GM18511 (cell line): ENCODE data around the gene SEMA6D.
A peak's percentile ranks its signal among the peaks of the same experiment; 100 is the strongest.

Source experiments
- ATAC-seq: cut with Tn5 transposase; IDR thresholded peaks from one replicate; pipeline ENCODE4 v1.9.1; 2021; ENCODE audit warnings: mild to moderate bottlenecking, moderate library complexity; ENCODE audit not compliant: unreplicated experiment

Gene SEMA6D

DNA sequence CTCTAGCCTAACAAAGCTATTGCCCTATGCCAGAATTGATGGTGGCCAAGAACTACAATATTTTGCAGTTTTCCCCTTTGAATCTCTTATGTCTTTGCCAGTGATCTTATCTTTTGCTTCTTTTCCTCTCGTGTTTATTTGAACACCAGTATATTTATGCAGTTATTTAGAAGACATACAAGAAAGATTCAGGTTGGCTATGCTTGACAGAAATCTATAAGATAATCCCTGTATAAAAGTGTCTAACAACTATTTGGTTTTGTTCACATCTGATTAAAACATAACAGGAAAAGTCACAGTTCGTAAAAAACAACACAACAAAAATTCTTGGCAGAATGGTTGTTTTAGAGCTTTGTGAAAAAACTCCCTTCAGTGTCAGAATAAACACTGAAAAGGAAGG, 63.7 kb downstream of the SEMA6D start:
- no peak for ATAC-seq

DNA sequence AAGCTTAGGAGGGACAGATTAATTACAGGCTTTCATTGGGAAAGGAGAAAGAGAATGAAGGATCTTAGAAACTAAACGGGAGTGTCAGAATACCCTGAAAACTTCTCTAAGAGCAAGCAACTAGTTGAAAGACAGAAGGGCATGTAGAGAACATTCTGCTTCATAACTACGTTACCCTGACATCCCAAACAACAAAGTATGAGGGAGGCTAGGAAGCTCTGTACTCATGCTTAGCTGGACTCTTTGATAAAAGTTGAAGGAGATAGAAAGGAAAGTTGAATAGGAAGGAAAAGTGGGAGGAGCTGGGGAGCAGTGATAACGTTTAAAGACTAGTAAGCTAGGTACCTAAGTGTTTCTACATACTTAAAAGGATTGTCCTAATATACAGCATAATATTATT, 64.2 kb downstream of the SEMA6D start:
- ATAC-seq = no peak

DNA sequence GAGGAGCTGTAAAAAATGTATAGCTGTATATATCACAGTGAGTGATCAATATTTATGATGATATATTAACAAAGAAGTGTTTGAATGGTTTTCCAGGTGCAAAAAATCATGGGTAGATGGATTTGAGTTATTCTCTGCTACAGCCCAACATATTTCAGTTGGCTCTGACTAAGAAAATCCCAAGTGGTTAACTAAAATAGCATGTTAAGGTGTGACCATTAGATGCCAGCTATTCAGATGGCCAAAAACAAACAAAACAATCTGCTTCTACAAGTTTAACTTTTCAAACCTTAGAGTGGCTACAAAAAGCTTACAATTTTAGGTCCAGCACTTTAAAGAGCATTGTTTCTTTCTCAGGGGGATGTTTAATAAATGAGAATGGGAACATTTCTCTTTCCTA, 67.5 kb downstream of the SEMA6D start:
- no peak for ATAC-seq

DNA sequence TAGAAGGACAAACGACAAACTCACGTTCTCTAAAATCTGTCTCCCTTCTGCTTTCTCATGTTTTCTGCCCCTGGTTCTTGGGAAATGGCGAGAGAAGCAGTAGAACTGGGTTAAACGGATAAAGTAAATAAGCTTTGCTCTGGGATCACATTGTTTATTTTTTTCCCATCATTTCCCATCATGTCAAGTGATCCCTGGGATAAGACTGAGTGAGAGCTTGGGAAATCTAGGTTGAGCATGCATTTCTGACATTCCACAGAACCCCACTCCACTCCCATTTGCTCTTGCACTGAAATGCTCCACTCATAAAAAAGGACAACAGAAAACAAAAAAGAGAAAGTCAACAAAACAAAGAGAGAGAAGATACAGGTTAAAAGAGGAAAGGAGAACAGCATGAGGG, 69.1 kb downstream of the SEMA6D start:
- no peak for ATAC-seq

DNA sequence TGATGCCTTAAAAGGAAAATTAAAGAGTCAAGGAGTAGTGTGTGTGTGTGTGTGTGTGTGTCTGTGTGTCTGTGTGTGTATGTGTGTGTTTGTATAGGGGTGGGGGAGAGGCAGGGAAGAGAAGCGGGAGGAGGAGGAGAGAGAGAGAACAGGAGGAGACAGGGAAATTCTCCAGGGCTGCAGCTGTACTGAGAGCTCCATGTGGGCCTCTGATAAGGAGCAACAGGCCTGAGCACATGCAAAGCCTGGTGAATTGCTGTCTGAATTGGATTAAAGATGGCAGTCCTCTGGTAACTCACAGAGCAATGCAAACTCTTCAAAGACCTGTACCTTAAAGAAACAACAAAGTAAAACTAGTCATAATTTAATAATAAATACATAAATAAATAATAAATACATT, 70.6 kb downstream of the SEMA6D start:
- no peak for ATAC-seq

DNA sequence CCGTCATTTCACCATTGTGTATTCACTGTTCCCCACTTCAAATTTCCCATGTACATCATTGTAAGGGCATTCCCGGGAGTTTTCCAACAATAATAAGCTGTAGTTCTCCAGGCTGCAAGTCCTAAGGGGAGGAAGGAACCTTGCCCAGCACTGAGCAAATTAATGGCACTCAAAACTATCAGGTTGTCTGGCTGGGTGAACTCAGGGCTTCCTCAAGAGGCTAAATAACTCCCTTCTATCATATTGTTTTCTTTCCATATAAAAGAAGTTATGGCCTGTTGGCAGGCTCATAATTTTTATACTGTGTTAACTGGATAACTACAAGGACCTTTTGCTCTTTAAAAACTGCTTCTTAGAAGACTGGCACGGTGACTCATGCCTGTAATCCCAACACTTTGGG, 71.4 kb downstream of the SEMA6D start:
- no peak for ATAC-seq

DNA sequence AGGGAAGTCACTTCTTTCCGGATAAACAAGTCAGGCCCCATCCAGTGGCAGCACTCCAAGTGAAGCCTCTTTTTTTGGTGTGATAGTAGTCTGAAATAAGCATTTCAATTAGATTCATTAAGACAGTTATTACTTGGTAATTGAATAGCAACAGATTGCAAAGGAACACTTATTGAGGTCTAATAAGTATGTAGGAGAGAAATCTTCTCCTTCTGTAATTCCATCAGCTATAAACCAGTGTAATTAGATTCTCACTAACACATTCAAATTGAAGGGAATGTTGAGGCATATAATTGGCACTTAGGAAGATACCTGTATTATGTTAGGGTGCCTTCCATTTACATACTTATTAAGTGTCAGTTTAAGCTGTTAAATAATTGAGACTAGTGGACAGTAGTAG, 73.9 kb downstream of the SEMA6D start:
- ATAC-seq = no peak

DNA sequence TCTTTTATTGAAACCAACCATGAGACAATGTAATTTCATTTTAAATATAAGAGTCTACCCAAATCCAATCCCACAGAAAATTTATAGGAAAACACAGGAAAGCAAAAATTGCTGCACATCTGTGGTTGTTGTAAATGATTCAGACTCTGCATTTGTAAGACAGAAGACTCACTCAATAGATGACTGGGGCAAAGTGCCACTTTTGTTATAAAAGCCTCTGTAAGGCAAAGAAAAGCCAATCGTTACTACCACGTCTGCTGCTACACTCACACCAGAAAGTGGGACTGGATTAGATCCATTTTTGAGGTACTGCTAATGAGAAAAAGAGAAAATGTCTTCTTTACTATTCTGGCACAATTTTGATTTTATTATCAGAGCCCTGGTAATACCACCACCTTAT, 74.9 kb downstream of the SEMA6D start:
- ATAC-seq = no peak

DNA sequence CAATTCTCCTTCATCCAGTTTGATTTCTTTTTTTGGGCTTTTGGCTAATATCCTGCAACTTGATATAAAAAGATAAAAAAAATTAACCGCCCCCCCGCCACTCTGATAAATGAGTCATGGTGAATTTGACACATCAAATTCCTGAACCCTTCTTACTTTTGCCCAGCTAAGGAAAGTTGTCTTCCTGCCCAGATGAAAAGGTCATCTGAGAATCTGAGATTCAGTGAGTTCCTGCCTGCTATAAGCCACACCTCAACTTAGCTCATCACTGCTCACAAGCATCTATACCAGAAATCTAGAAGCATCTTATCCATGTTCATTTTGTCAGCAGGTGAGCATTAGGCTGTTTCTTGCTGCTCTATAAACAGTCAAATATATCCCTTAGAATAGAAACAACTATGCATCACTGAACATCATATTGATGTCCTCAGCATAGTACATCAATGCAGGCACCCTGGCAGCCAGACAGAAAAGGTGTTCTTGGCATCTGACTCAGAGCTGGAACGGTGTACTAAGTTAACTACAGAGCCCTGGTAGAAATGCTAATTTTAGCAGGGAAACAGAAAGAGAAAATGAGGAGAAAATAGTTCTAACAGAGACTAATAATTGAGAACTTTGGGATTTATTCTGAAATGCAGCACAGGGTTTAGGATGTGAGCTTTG, 77.1 kb downstream of the SEMA6D start:
- no peak for ATAC-seq

DNA sequence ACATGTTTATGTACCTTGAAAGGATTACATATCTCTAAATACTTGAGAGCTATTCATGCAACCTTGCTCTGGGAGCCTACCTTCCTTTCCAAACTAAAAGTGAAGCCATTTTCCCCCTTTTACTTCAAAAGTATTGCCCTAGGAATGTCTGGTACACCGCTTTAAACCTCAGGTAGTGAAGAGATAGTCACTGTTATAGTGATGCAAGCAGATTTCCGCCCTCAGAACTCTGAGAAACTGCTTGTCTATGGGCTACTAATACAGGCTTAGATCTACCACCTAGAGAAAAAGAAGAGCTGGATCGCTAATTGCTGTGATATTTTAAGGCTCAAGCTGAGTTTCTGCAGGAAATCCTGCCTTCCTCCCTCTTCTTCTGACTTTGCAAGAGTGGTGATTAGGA, 78.6 kb downstream of the SEMA6D start:
- ATAC-seq = no peak

DNA sequence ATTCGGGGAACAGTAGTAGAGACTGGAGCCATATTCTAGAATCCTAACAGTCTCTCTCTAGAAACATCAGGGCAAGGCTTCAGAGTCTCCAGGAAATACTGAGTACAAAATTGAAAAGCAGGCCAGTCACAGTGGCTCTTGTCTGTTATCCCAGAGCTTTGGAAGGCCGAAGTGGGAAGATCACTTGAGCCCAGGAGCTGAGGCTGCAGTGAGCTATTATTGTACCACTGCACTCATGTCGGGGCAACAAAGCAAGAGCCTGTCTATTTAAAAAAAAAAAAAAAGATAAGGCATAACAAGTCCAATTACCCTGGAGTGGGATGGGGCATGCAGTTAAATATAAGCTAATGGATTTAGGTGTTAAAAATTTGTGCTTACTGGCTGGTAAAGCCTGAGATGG, 79.0 kb downstream of the SEMA6D start:
- no peak for ATAC-seq

DNA sequence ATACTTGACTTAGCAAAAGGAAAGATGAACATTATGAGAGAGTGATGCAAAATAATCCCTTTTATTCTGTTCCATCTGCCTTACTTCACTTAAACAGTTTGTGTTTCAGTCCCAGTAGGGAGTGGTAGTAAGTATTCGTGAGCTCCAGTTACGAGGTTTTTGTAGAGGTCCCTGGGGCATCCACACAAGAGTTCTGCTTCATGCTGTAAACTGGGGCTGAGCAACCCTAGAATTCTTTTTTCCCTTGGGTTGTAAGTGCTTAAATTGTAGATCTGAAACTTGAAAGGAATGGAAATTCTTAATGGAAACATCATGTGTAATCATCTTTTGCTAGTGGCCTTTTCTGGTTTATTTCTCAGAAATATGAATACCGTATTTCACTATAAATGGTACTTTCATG, 79.5 kb downstream of the SEMA6D start:
- ATAC-seq = no peak

DNA sequence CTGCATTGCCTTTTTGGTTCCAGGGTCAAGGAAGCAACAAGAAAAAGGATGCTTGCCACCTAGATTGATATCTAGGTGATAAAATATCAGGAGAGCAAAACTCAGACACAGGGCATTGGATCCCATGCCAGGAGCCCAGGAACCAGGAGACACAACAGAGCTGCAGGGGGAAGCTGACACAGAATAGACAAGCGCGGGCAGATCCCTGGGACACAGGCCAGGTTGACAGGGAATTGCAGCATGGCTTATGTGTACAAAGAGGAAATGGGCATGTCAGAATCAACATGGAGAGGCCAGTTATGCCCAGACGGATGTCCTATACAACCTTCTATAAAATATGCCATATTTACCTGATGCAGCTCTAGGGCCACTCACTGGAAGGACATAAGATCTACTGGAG, 84.2 kb downstream of the SEMA6D start:
- ATAC-seq = no peak

DNA sequence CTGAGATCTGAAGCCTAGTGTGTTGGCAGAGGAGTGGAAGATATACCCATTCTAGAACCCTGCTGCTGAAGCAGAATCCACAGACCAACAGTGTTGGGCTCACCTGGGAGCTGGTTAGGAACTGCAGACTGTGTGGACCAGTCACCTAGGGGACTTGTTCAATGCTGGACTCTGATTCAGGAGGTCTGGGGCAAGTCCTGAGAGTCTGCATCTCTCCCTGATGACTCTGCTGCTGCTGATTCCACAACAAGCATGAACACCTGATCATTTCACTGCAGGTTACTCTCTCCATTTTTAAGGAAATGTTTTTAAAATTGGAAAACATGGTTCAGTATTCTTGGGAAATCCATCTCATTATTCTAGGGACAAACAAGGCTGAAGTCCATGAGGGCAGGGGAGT, 84.9 kb downstream of the SEMA6D start:
- no peak for ATAC-seq

DNA sequence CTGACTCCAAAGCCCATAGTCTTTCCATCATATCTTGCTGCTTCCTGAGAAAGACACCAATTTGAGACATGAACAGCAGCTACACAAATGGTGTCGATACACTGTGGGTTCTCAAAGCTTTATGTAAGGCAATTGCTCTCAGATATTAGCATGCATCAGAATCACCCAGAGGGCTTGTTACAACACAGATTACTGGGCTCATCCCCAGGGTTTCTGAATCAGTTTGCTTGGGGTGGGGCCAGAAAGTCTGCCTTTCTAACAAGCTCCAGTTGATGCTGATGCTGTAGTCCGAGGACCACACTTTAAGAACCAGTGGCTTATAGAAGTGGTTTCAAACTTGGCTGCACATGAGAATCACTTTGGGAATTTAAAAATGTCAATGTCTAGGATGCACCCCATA, 86.5 kb downstream of the SEMA6D start:
- ATAC-seq = no peak

DNA sequence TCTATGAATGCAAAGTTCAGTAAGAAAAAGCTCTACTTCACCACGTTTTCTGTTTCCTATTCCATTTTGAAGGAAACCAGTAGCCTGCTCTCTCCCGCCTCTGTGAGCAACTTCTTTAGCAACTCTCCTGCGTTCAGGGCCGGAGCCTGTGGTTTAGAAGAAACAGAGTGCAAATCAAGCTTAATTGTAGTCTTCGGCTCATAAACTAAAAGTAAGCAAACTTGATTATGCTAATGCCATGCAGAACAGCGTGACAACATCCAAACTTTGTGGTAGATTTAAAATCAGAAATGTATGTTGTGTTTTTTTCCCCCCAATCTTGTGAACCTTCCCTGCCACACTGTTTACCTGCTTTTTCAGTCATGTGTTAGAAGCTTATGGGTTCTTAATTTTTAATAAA, 87.4 kb downstream of the SEMA6D start:
- ATAC-seq = no peak

DNA sequence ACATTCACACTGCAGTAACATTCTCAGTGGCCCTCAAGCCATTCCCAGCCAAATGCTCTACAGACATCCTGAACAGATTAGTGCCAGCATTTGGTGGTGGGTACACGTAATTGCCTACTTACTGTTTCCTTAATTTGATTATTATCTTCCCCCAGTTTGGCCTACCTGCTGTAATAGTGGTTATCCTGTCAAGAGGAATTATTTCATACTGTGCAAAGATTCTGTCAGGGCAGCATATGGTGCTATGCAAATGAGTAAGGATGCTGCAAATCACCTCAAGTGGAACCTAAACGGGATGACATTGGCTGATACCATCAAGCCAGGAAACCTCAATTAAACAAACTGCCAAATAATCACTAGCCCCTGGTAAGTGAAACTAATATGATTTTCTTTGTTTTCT, 88.7 kb downstream of the SEMA6D start:
- no peak for ATAC-seq

DNA sequence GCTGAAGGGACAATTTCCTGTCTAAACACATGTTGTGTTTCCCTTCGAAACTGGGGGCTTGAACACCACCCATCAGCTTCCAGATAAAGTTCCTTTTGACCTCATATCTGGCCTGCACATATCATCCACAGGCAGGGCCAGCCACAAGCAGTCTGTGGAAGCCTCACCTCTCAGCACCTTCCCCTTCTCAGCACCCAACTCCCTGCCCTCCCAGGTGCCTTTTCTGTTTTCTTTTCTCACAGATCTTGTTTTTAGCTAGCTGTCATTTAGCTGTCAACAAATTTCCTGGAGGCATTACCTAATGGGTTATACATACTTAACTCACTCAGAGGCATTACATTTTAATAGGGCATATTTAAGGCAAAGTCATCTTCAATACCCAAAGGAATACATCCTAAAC, 93.9 kb downstream of the SEMA6D start:
- no peak for ATAC-seq

DNA sequence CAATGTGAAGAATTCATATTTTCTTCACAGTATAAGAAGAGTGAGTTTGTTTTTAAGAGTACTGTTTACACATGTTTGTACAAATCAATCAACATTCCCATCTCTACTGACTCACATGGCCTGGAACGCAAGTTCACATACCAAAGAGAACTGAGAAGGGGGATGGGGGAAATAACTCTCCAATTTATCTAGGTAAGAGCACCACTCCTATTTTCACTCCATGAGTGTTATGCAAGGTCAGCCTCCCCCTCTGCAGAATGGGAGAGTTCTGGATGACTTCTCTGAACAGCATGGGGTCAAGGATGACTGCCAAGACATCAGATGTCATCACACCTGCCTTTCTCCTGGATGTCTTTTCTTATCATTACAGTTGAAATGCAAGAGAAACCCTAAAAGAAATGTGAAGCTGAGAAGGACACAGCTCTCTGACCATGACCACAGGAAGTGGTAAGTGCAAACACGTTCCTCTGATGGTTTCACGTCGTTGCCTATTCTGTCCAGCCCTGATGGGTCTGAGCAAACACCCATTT, 95.2 kb downstream of the SEMA6D start:
- peak; percentile 56 for ATAC-seq

DNA sequence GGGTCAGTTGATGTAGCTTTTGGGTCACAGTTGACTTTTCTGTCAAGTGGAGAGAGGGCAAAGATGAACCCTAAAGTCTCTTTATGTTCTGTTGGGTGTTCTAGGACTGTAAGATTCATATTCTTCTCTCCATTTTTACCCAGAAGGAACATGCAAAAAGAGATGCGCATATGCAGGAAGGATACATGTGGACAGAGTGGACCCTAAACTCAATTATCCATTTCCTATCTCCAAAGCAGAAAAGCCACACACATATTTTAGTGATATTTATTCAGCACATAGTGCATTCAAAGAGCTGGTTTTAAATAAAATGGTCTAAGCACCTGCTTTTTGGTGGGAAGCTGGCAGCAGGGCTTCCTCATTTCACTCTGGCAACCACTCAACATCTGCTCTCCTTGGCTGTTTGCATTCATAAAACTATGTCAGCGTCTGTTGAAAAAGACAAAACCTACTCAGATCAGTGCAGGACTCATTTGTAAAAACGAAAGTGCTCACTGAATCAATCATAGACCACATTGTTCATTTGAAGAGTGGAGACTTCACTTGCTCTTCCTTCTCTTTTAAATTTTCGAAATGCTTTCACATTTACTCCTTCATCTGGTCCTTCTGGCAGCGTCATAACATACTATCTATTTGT, 96.6 kb downstream of the SEMA6D start:
- ATAC-seq = peak; percentile 90

DNA sequence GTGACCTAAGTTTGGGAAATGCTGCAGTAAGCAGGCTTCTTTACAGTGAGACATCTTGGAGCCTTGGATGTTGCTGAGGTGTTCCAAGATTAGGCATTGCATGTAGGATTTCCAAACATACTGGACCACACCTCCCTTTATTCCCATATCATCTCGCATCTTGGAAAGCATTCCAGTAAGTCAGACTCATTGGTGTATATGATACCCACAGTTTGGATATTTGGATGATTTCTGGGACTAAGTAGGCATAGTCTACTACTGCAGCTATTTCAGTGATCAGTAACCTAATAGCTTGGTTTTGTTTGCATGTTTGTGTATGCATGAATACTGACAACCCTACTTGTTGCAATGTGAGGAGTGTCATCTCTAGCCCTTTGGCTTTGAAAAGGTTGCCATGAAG, 97.3 kb downstream of the SEMA6D start:
- no peak for ATAC-seq

DNA sequence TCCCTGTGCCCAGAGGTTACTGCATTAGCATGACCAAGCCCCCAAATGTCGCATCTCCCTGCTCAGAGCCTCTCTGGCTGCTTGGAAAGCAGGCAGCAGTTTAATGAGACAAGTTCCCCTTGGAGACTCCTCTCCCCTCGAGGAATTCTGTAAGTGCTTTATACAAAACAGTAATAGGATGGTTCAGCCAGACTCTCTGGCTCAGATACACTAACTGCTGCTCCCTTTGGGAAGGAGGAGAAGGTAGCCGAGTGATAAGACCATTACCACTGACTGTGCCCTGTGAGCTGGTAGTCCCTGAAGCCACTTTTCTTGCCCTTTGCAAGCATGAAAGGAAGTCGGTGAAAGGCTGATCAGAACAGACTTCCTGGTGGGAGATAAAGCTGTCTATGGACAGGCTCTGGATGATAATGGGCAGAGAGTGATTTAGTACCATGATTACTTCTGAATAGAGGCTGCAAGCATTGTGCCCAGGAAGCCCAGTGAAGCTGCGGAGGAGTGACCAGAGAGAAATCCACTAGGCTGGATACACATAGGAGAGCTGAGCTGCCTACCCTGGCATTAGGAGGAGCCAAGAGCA, 100.8 kb downstream of the SEMA6D start:
- no peak for ATAC-seq
